H1 (cell line): ENCODE results near the gene GRM5. TPM values are rescaled to one million over a fixed set of nuclear protein-coding genes. Genes with fewer than 3 reads are reported as not detected.

ENCODE experiments used
- CTCF ChIA-PET: fragments of 300-600 bp; sonication (Branson Sonifier 250); formaldehyde crosslinking; loops from one replicate; lab custom pipeline; 2021; ENCODE audit not compliant: partially characterized antibody; lab: Charles Lee
- POLR2A ChIA-PET: fragments of 300-600 bp; sonication (Branson Sonifier 250); formaldehyde crosslinking; loops from one replicate; lab custom pipeline; 2021; ENCODE audit warnings: inconsistent platforms; ENCODE audit not compliant: partially characterized antibody; lab: Charles Lee
- DNase-seq, 2 experiments: peaks; one replicate each; pipeline versions ENCODE4 v3.0.0 to v3.0.0-alpha.2; 2010 to 2022; ENCODE audit warnings: low spot score in 2 of 2, low read depth in 1 of 2, mixed read lengths in 1 of 2
- FAIRE-seq: peaks from 2 replicates; lab custom pipeline; 2011; peaks lifted over from hg19 to GRCh38; lab: Jason Lieb, UNC
- H2AFZ ChIP-seq: 2 replicates; pipeline ENCODE4 v1.8.1; 2012; ENCODE audit warnings: low read length, inconsistent platforms
- H2AK5ac ChIP-seq: 2 replicates; pipeline ENCODE4 v1.6.1; 2013; ENCODE audit warnings: low read depth, low read length
- H2BK120ac ChIP-seq: replicated peaks from 2 replicates; pipeline ENCODE3; 2013; ENCODE audit warnings: low read depth, low read length, inconsistent platforms
- H2BK12ac ChIP-seq: 2 replicates; pipeline ENCODE4 v1.6.1; 2013; ENCODE audit warnings: low read depth, low read length
- H2BK15ac ChIP-seq: 2 replicates; pipeline ENCODE4 v1.6.1; 2013; ENCODE audit warnings: low read length
- H2BK20ac ChIP-seq: 2 replicates; pipeline ENCODE4 v1.6.1; 2013; ENCODE audit warnings: low read length
- H2BK5ac ChIP-seq: 2 replicates; pipeline ENCODE4 v1.6.1; 2013; ENCODE audit warnings: low read depth, low read length
- H3K14ac ChIP-seq: 2 replicates; pipeline ENCODE4 v1.6.1; 2013; ENCODE audit warnings: inconsistent platforms; ENCODE audit not compliant: insufficient read length
- H3K18ac ChIP-seq: 2 replicates; pipeline ENCODE4 v1.6.1; 2013; ENCODE audit warnings: low read length; ENCODE audit errors: extremely low read depth
- H3K23ac ChIP-seq: 2 replicates; pipeline ENCODE4 v1.6.1; 2013; ENCODE audit warnings: inconsistent platforms; ENCODE audit not compliant: insufficient read length
- H3K23me2 ChIP-seq: 2 replicates; pipeline ENCODE4 v1.6.1; 2013; ENCODE audit warnings: low read depth, low read length
- H3K27ac ChIP-seq: 2 replicates; pipeline ENCODE4 v1.6.1; 2011; ENCODE audit warnings: low read depth, low read length, inconsistent platforms
- H3K27me3 ChIP-seq, 4 experiments: replicated peaks in 1 of 4; 1 replicate in 1 of 4; 2 replicates in 3 of 4; pipeline versions ENCODE4 v1.6.1 to v1.8.1; 2011 to 2013; ENCODE audit warnings: low read length in 3 of 4, mild to moderate bottlenecking in 3 of 4, inconsistent platforms in 2 of 4, mixed read lengths in 2 of 4, moderate library complexity in 1 of 4; ENCODE audit not compliant: control insufficient read depth in 3 of 4, insufficient read depth in 3 of 4; ENCODE audit errors: extremely low read depth in 1 of 4
- H3K36me3 ChIP-seq, 4 experiments: 2 replicates each; pipeline versions ENCODE4 v1.6.1 to v1.8.1; 2011 to 2013; ENCODE audit warnings: mild to moderate bottlenecking in 4 of 4, low read length in 3 of 4, moderate library complexity in 2 of 4, control low read depth in 1 of 4, inconsistent platforms in 1 of 4; ENCODE audit not compliant: insufficient read depth in 4 of 4, control insufficient read depth in 2 of 4
- H3K4ac ChIP-seq: replicated peaks from 2 replicates; pipeline ENCODE3; 2013; ENCODE audit warnings: low read length, low read depth, mixed read lengths, inconsistent platforms; ENCODE audit not compliant: insufficient read length
- H3K4me1 ChIP-seq, 4 experiments: replicated peaks in 1 of 4; 1 replicate in 1 of 4; 2 replicates in 3 of 4; pipeline versions ENCODE4 v1.6.1 to v1.8.1; 2011 to 2013; ENCODE audit warnings: low read length in 3 of 4, inconsistent platforms in 2 of 4, mixed read lengths in 1 of 4; ENCODE audit not compliant: insufficient read depth in 4 of 4, control insufficient read depth in 3 of 4
- H3K4me2 ChIP-seq, 2 experiments: 2 replicates each; pipeline versions ENCODE4 v1.6.1 to v1.8.1; 2011 to 2013; ENCODE audit warnings: low read depth in 2 of 2, low read length in 2 of 2, control low read depth in 1 of 2, inconsistent platforms in 1 of 2, mild to moderate bottlenecking in 1 of 2; ENCODE audit not compliant: insufficient read depth in 1 of 2
- H3K4me3 ChIP-seq, 4 experiments: fragments of 200-600, 300-600 bp in 1 of 4; sonication (generic), shearing (Covaris generic), sonication (Bioruptor Twin) in 1 of 4; 2 replicates each; pipeline versions ENCODE4 v1.5.1 to v1.8.1; 2011 to 2016; ENCODE audit warnings: low read length in 4 of 4, low read depth in 3 of 4, control low read depth in 2 of 4, inconsistent platforms in 2 of 4, mild to moderate bottlenecking in 2 of 4, mixed read lengths in 1 of 4, moderate library complexity in 1 of 4; ENCODE audit not compliant: insufficient read depth in 2 of 4; ENCODE audit errors: extremely low read depth in 1 of 4
- H3K56ac ChIP-seq: replicated peaks from 2 replicates; pipeline ENCODE3; 2013; ENCODE audit warnings: low read depth, mild to moderate bottlenecking, mixed read lengths, low read length, inconsistent platforms; ENCODE audit not compliant: insufficient read length
- H3K79me1 ChIP-seq: 2 replicates; pipeline ENCODE4 v1.6.1; 2013; ENCODE audit warnings: low read depth, low read length, control low read depth
- H3K79me2 ChIP-seq, 2 experiments: 2 replicates each; pipeline versions ENCODE4 v1.6.1 to v1.8.1; 2012 to 2013; ENCODE audit warnings: low read length in 2 of 2, mild to moderate bottlenecking in 2 of 2, inconsistent platforms in 1 of 2; ENCODE audit not compliant: insufficient read depth in 2 of 2, control insufficient read depth in 1 of 2
- H3K9ac ChIP-seq, 4 experiments: replicated peaks in 1 of 4; 1 replicate in 1 of 4; 2 replicates in 3 of 4; pipeline versions ENCODE4 v1.6.1 to v1.8.1; 2011 to 2013; ENCODE audit warnings: low read depth in 3 of 4, low read length in 3 of 4, control low read depth in 2 of 4, mild to moderate bottlenecking in 2 of 4, moderate library complexity in 2 of 4, inconsistent platforms in 1 of 4; ENCODE audit errors: extremely low read depth in 1 of 4
- H3K9me3 ChIP-seq, 2 experiments: 2 replicates each; pipeline versions ENCODE4 v1.6.1 to v1.8.1; 2012 to 2013; ENCODE audit warnings: mild to moderate bottlenecking in 2 of 2, moderate library complexity in 2 of 2, control low read depth in 1 of 2, inconsistent platforms in 1 of 2, low read depth in 1 of 2, low read length in 1 of 2, mixed read lengths in 1 of 2; ENCODE audit not compliant: insufficient read depth in 2 of 2
- H4K20me1 ChIP-seq, 2 experiments: replicated peaks in 1 of 2; 2 replicates each; pipeline versions ENCODE3 to v1.8.1; 2011 to 2013; ENCODE audit warnings: inconsistent platforms in 2 of 2, low read length in 2 of 2, mild to moderate bottlenecking in 1 of 2; ENCODE audit not compliant: insufficient read depth in 2 of 2, control insufficient read depth in 1 of 2
- H4K5ac ChIP-seq: 2 replicates; pipeline ENCODE4 v1.6.1; 2013; ENCODE audit warnings: low read length, low read depth, mixed read lengths, inconsistent platforms; ENCODE audit not compliant: insufficient read length
- H4K8ac ChIP-seq: 2 replicates; pipeline ENCODE4 v1.8.0; 2013; ENCODE audit warnings: mild to moderate bottlenecking, moderate library complexity, low read length, inconsistent platforms; ENCODE audit not compliant: insufficient read depth; ENCODE audit errors: extremely low read depth
- H4K91ac ChIP-seq: replicated peaks from 2 replicates; pipeline ENCODE3; 2013; ENCODE audit warnings: low read length, mixed read lengths, inconsistent platforms; ENCODE audit not compliant: insufficient read length
- ASH2L ChIP-seq: fragments of 200-600, 300-600 bp; sonication (generic); IDR thresholded peaks from one replicate; pipeline ENCODE4 v1.7.1; 2017; ENCODE audit warnings: low read length
- CHD2 ChIP-seq: IDR thresholded peaks from 2 replicates; pipeline ENCODE4 v1.6.1; 2012; ENCODE audit warnings: low read length, improper control_type of control experiment
- E2F6 ChIP-seq: IDR thresholded peaks from 2 replicates; pipeline ENCODE4 v1.6.1; 2012; ENCODE audit warnings: inconsistent platforms
- EGR1 ChIP-seq: IDR thresholded peaks from 2 replicates; pipeline ENCODE4 v1.6.1; 2011; ENCODE audit warnings: low read depth, low read length, borderline replicate concordance
- JUN ChIP-seq: IDR thresholded peaks from 2 replicates; pipeline ENCODE4 v1.6.1; 2011; ENCODE audit warnings: low read depth, mild to moderate bottlenecking, improper control_type of control experiment, low read length
- MAFK ChIP-seq: IDR thresholded peaks from 2 replicates; pipeline ENCODE4 v1.6.1; 2012; ENCODE audit warnings: low read depth, mild to moderate bottlenecking, improper control_type of control experiment, low read length
- POLR2A ChIP-seq, 2 experiments: IDR thresholded peaks; 1 replicate in 1 of 2; 2 replicates in 1 of 2; pipeline ENCODE4 v1.6.1; 2011; ENCODE audit warnings: low read depth in 2 of 2, low read length in 2 of 2, mild to moderate bottlenecking in 2 of 2; ENCODE audit errors: control extremely low read depth in 1 of 2
- SIX5 ChIP-seq: IDR thresholded peaks from 2 replicates; pipeline ENCODE4 v1.6.1; 2011; ENCODE audit warnings: mild to moderate bottlenecking, low read depth, low read length
- TCF12 ChIP-seq: IDR thresholded peaks from 2 replicates; pipeline ENCODE4 v1.6.1; 2011; ENCODE audit warnings: low read depth, mild to moderate bottlenecking, low read length
- WGBS, 2 experiments: shearing (Covaris generic) in 1 of 2; methylation state at CpG; one replicate each; pipeline versions ENCODE4 v1.1.6 to v1.1.7; 2013 to 2015; ENCODE audit warnings: low lambda C conversion rate in 2 of 2, mixed read lengths in 2 of 2, inconsistent platforms in 1 of 2, low coverage in 1 of 2, missing lambda C conversion rate in 1 of 2; ENCODE audit not compliant: insufficient replicate concordance in 2 of 2, insufficient coverage in 1 of 2, insufficient read length in 1 of 2; ENCODE audit errors: extremely low coverage in 1 of 2, missing lambda C conversion rate in 1 of 2; 5-methylcytosine and 5-hydroxymethylcytosine counted together
- polyA plus RNA-seq, 7 experiments: library from polyadenylated mRNA; depleted of rRNA in 3 of 7; stranded (reverse) in 5 of 7; unstranded in 2 of 7; fragments of >200 nt in 5 of 7; fragments of 200-250 nt in 2 of 7; gene quantifications; 1 replicate in 5 of 7; 2 replicates in 1 of 7; 4 replicates in 1 of 7; pipeline versions ENCODE4 v1.2.1 to v1.2.3, GENCODE V29; 2011 to 2013; ENCODE audit warnings: missing spikeins in 2 of 7, mixed read lengths in 2 of 7
- total RNA-seq: library from RNA; stranded (reverse); fragmentation: NEBNext Ultra II Directional; extraction: Animal tissue kit (Norgen Biotek cat#: 25700); gene quantifications from 2 replicates; pipeline ENCODE4 v1.2.1, GENCODE V29; 2021

The GRM5 gene
- total and polyA plus RNA-seq, 2 of the 8 experiments (the other 6 are each of a cell fraction or from before 2014, with no cell fraction given), result 0.15 to 0.43 TPM

GRCh38 chr11:88469561-88470225, 596.1 kb downstream of the GRM5 start:
- no peak overlapping the region for H4K5ac ChIP-seq
- FAIRE-seq (no peak), DNase-seq (no peak)
- no peaks in the 10 kb centered on the region for H3K79me2 ChIP-seq
- H2BK5ac ChIP-seq, result no peak overlapping the region
- H3K79me1 ChIP-seq, result no peaks in the 10 kb centered on the region
- H2AFZ ChIP-seq, result no peak overlapping the region
- H3K14ac ChIP-seq, result no peak overlapping the region
- no peak overlapping the region for H4K8ac ChIP-seq
- H3K23me2 ChIP-seq, result no peaks in the 10 kb centered on the region
- no peaks in the 10 kb centered on the region for H4K20me1 ChIP-seq
- H3K9ac ChIP-seq, result no peak overlapping the region
- no peaks in the 10 kb centered on the region for H3K36me3 ChIP-seq
- no peaks in the 10 kb centered on the region for H3K27me3 ChIP-seq
- ChIA-PET POLR2A (no interaction called here), CTCF (interaction anchor here (2.4 kb wide), 1 partner anchor 15 kb away, joined by 6 read pairs; no protein-coding TSS in a partner anchor)
- no peak overlapping the region for H2BK12ac ChIP-seq
- no peaks in the 10 kb centered on the region for H3K4me1 ChIP-seq
- no peak overlapping the region for H3K27ac ChIP-seq
- H3K18ac ChIP-seq, result no peak overlapping the region
- no peak overlapping the region for H3K4me2 ChIP-seq
- TF ChIP-seq E2F6 (no peak), SIX5 (no peak), POLR2A (IDR thresholded peaks at IDR 0.05; ENCODE audit: control extremely low read depth in 1 of 2, low read depth in 2 of 2, low read length in 2 of 2) (no peak), CHD2 (no peak), EGR1 (no peak), ASH2L (no peak), JUN (no peak), MAFK (no peak), TCF12 (no peak)
- H4K91ac ChIP-seq, result no peak overlapping the region
- no peak overlapping the region for H3K4me3 ChIP-seq
- WGBS, 2 experiments, result 89% methylated on average over 6 of the region's 6 CpGs; no CpG with 5 or more reads in 1 of the 2 experiments
- H3K56ac ChIP-seq, result no peak overlapping the region
- H3K9me3 ChIP-seq, result no peaks in the 10 kb centered on the region
- H2AK5ac ChIP-seq, result no peak overlapping the region
- no peak overlapping the region for H3K4ac ChIP-seq
- H2BK120ac ChIP-seq, result no peak overlapping the region
- no peak overlapping the region for H2BK20ac ChIP-seq
- no peak overlapping the region for H3K23ac ChIP-seq
- no peak overlapping the region for H2BK15ac ChIP-seq
